Measurements from ENCODE around the gene OTUD7B.

- TF ChIP-seq CTCF (IDR thresholded peaks at IDR 0.05), result no peak
- no peak for TF ChIP-seq POLR2A (IDR thresholded peaks at IDR 0.05)
These were observed 23.8 kb downstream of the OTUD7B start for GRCh38 chr1:149986486-149987296.
